Measurements from ENCODE around the gene LTB4R2.

Gene LTB4R2

GRCh38 chr14:24277606-24278321 lies 32.2 kb upstream of the LTB4R2 start:
- no peak for DNase-seq

DNA sequence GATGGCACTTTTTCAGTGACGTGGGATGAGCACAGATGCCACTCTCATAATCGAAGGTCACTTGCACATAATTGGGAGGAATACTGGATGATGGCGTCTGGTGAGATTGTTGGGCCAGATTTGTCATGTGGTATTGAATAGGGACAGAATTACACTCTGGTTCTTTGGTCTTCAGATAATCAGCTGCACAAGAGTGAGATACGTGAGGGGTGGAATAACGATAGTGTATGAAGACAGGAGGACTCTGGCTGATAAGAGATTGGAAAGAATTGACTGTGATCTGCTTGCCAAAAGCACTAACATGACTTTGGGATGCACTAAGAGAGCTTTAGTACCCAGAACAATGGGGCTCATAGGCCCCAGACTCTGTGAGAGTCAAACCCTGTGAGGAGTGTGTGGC lies 31.5 kb upstream of the LTB4R2 start:
- no peak for DNase-seq

- DNase-seq: no peak
Measured at GRCh38 chr14:24279301-24280186, 30.4 kb upstream of the LTB4R2 start.

- DNase-seq: no peak
Measured at GRCh38 chr14:24280797-24281460, 29.0 kb upstream of the LTB4R2 start.

- no peak for DNase-seq
Measured at GRCh38 chr14:24281636-24282035, 28.3 kb upstream of the LTB4R2 start.

DNA sequence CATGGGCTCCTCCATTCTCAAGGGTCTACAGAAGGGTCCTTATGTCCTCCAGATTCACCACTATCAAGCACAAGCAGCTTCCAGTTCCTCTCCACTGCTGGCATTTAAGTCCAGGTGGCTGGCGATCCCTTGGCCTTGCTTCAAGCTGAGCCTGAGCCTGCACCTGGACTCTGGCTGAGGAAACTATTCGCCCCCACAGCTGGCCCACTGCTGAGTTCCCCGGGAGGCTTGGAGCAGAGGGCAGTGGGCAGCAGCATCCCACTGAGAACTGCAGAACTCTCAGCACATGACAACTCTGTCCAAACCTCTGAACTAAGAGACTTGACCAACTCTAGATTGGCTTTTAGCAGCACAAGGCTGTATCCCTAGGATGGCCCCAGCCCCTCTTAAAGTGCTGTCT lies 27.2 kb upstream of the LTB4R2 start:
- DNase-seq: no peak

- no peak for DNase-seq
Measured at GRCh38 chr14:24283796-24284460, 26.0 kb upstream of the LTB4R2 start.

GRCh38 chr14:24284501-24285035 lies 25.4 kb upstream of the LTB4R2 start:
- DNase-seq: no peak

- no peak for DNase-seq
Measured at GRCh38 chr14:24285351-24285750, 24.6 kb upstream of the LTB4R2 start.

GRCh38 chr14:24286996-24287395 lies 22.9 kb upstream of the LTB4R2 start:
- DNase-seq: no peak

DNA sequence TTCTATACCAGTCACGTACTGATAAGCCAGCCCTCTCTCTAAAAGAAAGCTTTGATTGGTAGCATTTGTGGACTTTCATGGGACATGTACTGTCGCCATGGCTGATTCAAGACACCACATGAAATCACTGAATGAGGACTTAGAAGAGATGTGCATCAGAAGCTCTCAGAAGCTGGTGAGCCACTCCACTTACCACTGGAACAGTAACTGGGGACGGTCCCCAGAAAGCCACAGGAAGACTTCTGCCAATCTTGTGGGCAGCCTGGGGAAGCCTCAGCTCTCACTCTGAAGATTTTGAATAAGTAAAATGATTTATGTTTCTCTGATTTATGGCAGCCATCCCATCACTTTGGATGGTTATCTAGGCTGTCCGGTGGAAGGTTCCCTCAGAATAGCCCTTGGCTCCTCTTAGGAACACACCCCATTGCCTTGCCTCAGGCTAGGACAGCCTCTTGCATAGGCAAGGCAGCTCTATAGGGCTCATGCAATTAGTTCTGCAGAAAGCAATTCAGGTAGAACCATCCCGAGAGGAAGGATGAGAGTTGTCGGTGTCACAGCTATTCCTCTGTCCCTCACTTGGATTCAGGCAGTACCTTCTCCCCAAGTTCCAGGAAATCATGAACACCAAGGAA lies 20.2 kb upstream of the LTB4R2 start:
- no peak for DNase-seq

DNA sequence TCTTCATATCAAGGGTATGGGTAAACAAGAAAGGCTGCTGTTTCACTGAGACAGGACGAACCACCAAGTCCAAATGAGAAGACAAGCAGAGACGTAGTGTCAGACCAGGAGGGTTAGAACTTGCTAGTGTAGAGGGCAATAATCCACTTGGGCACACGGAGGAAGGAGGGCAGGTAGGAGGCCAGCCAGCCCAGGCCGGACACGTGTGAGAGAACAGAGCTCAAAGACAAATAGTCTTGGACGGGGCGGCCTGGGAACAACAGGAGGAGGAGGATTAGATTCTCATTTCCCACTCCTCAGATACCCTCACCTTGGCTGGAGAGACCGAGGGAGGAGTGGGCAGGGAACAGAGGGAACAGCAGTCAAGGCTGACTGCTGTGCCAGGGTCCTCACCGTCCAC lies 19.2 kb upstream of the LTB4R2 start:
- no peak for DNase-seq

DNA sequence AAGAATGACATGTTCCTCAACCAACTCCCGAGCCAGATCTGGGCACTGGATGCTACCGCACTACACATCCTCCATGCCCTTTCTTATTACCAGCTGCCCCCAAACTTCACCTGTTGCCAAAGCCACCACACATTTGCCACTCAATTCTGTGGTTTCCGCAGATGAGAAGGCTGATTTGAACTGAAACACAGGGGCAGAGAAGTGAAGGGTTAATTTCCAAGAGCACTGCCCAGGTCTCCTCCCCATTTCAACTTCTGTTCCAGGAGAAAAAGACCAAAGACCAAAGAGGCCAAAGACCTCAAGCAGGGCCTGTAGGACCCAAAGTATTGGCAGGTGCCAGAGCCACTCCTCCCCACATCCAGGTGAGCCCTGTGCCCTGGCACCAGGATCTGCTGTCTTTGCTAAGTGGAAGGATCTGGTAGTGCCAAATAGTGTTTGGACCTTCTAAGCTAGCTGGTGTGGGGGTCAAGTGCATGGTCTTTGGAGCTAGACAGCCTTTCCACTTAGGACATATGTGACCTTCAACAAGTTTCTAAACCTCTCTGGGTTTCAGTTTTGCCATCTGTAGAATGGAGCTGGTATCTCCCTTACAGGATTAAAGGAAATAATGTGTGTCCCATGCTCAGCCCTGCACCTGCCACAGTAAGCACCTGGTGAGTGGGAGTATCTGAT lies 18.4 kb upstream of the LTB4R2 start:
- no peak for DNase-seq

- DNase-seq: no peak
Measured at GRCh38 chr14:24292118-24292807, 17.7 kb upstream of the LTB4R2 start.

DNA sequence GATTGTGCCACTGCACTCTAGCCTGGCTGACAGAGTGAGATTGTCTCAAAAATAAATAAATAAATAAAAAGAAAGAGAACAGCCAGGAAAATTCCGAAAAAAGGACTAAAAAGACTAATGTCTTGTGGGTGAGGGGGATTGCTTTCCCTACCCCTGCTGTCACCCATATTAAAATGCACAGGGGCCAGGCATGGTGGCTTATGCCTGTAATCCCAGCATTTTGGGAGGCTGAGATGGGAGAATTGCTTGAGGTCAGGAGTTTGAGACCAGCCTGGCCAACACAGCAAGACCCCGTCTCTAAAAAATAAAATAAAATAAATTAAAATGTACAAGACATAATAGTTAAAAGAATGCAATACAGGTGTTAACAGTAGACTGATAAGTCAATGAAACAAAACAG lies 16.4 kb upstream of the LTB4R2 start:
- DNase-seq: no peak

DNA sequence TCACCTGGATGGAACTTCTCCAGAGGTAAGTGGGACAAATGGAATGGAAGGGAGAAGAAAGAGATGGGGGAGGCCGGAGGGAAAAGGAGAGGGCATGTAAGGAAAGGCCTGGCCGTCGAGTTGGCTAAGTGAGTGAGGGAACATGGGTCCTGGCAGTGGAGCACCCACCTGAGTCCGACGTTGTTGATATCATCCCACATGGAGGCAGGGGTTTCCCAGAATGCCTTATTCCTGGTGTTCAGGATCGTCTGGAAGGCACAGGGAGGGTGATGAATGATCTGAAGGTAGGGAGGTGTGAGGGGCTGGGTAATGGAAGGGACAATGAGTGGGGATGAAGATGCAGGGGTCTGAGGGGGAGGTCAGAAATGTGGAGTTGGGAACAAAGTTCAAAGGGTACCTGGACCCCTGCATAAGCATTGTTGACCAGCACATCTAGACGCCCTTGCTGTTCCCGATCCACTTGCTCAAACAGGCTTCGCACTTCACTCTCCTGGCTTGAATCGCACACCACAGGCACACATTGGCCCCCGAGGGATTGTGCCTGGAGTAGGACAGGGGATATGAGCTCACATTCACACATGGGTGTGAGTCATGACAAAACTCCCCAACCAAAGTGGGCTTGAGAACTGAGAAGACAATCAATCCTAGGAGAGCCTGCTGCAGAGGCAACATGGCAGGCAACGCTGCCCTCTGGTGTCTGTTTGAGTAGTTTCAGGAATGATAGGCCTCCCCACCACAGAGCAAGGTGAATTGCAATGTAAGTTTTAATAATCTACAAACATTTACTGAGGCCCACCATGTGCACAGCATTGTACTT lies 13.4 kb upstream of the LTB4R2 start:
- DNase-seq: peak; percentile 18 to 29

GRCh38 chr14:24297190-24297964 lies 12.6 kb upstream of the LTB4R2 start:
- peak in 1 of 2 experiments; percentile 17 for DNase-seq

- no peak for DNase-seq
Measured at GRCh38 chr14:24298892-24299254, 11.1 kb upstream of the LTB4R2 start.

Data from NCI-H1930 (cell line).